CD4-positive, alpha-beta memory T cell (primary cell): ENCODE data around the gene NUMB. TPM values are rescaled to one million over a fixed set of nuclear protein-coding genes. Genes with fewer than 3 reads are reported as not detected.
A peak's percentile ranks its signal among the peaks of the same experiment; 100 is the strongest.

Experiments
- CTCF ChIA-PET: fragments of 350-600 bp; sonication (Branson Sonifier 250); formaldehyde crosslinking; loops from one replicate; lab custom pipeline; 2021; ENCODE audit warnings: inconsistent platforms; ENCODE audit not compliant: partially characterized antibody; lab: Charles Lee
- POLR2A ChIA-PET: fragments of 350-600 bp; sonication (Branson Sonifier 250); formaldehyde crosslinking; loops from one replicate; lab custom pipeline; 2021; ENCODE audit not compliant: partially characterized antibody; lab: Charles Lee
- DNase-seq, 5 donors: peaks; one replicate each; pipeline versions ENCODE4 v3.0.0 to v3.0.0-alpha.2; 2020 to 2022; ENCODE audit warnings: mixed read lengths in 1 of 5
- H3K27ac ChIP-seq: one replicate; pipeline ENCODE4 v1.7.0; 2013; ENCODE audit warnings: low read depth, low read length
- H3K27me3 ChIP-seq: 2 replicates; pipeline ENCODE4 v1.7.0; 2013; ENCODE audit warnings: mild to moderate bottlenecking, low read length, moderate library complexity; ENCODE audit not compliant: insufficient read depth
- H3K36me3 ChIP-seq: 2 replicates; pipeline ENCODE4 v1.7.0; 2013; ENCODE audit warnings: mild to moderate bottlenecking, low read length, moderate library complexity; ENCODE audit not compliant: insufficient read depth
- H3K4me1 ChIP-seq: 2 replicates; pipeline ENCODE4 v1.7.0; 2013; ENCODE audit warnings: mild to moderate bottlenecking, low read length, moderate library complexity; ENCODE audit not compliant: insufficient read depth
- H3K4me3 ChIP-seq, 2 donors: one replicate each; pipeline ENCODE4 v1.7.0; 2013; ENCODE audit warnings: low read length in 2 of 2, mild to moderate bottlenecking in 1 of 2
- H3K9me3 ChIP-seq, 2 donors: one replicate each; pipeline ENCODE4 v1.7.0; 2013; ENCODE audit warnings: low read length in 2 of 2, control low read depth in 1 of 2; ENCODE audit not compliant: control insufficient read depth in 1 of 2
- H3K27ac Mint-ChIP-seq, 7 donors: one replicate each; pipeline ENCODE4 v1.8.0; 2020 to 2021; ENCODE audit warnings: mixed read lengths in 7 of 7, mild to moderate bottlenecking in 6 of 7, inconsistent platforms in 3 of 7, moderate library complexity in 3 of 7
- H3K27me3 Mint-ChIP-seq, 2 donors: one replicate each; pipeline ENCODE4 v1.8.0; 2020 to 2021; ENCODE audit warnings: mixed read lengths in 2 of 2
- H3K36me3 Mint-ChIP-seq, 2 donors: one replicate each; pipeline ENCODE4 v1.8.0; 2020 to 2021; ENCODE audit warnings: mixed read lengths in 2 of 2, inconsistent platforms in 1 of 2, mild to moderate bottlenecking in 1 of 2
- H3K4me1 Mint-ChIP-seq, 4 donors: one replicate each; pipeline ENCODE4 v1.8.0; 2020 to 2021; ENCODE audit warnings: mixed read lengths in 4 of 4, mild to moderate bottlenecking in 1 of 4
- H3K4me3 Mint-ChIP-seq, 8 donors: one replicate each; pipeline ENCODE4 v1.8.0; 2020 to 2021; ENCODE audit warnings: mixed read lengths in 8 of 8, mild to moderate bottlenecking in 7 of 8, moderate library complexity in 6 of 8, inconsistent platforms in 3 of 8
- H3K9me3 Mint-ChIP-seq, 8 donors: one replicate each; pipeline ENCODE4 v1.8.0; 2020 to 2021; ENCODE audit warnings: mixed read lengths in 8 of 8, mild to moderate bottlenecking in 5 of 8, inconsistent platforms in 3 of 8, moderate library complexity in 1 of 8
- intact Hi-C: fragments of 100-400 bp; cut with micrococcal nuclease; formaldehyde crosslinking; loops from one replicate; pipeline ENCODE4 v1.15.1; 2023
- polyA plus RNA-seq, 2 donors: library from polyadenylated mRNA; unstranded; fragments of 300-500 nt; fragmentation: Illumina TruSeq; gene quantifications; one replicate each; pipeline ENCODE4 v1.2.3, GENCODE V29; 2021
- total RNA-seq, 2 experiments: library from RNA; stranded (reverse); gene quantifications; one replicate each; pipeline ENCODE4 v1.2.3, GENCODE V29; 2021

NUMB gene
- total and polyA plus RNA-seq, 4 experiments from 2014 or later, result 31.1 to 47.3 (median 45.7) TPM

- Histone ChIP-seq H3K9me3 (no peaks in the 10 kb centered on the region), H3K36me3 (no peaks in the 10 kb centered on the region), H3K4me1 (no peaks in the 10 kb centered on the region), H3K27ac (no peak overlapping the region), H3K27me3 (no peaks in the 10 kb centered on the region), H3K4me3 (no peak overlapping the region)
- no peaks in the 10 kb centered on the region for H3K4me1 Mint-ChIP-seq
- no peak overlapping the region for H3K4me3 Mint-ChIP-seq
- no peaks in the 10 kb centered on the region for H3K36me3 Mint-ChIP-seq
- DNase-seq, result no peak
- CTCF ChIA-PET, result no interaction called here
- no peaks in the 10 kb centered on the region for H3K27me3 Mint-ChIP-seq
- H3K9me3 Mint-ChIP-seq, result no peaks in the 10 kb centered on the region
- POLR2A ChIA-PET, result no interaction called here
- no peak overlapping the region for H3K27ac Mint-ChIP-seq
- intact Hi-C loops, result no loop called here
Observed at GRCh38 chr14:73260574-73260973, 197.8 kb downstream of the NUMB start.

- H3K4me1 ChIP-seq, result no peaks in the 10 kb centered on the region
- H3K27me3 ChIP-seq, result no peaks in the 10 kb centered on the region
- Mint-ChIP-seq H3K27me3 (no peaks in the 10 kb centered on the region), H3K4me1 (no peaks in the 10 kb centered on the region), H3K9me3 (no peaks in the 10 kb centered on the region), H3K36me3 (no peaks in the 10 kb centered on the region), H3K27ac (no peak overlapping the region), H3K4me3 (no peak overlapping the region)
- intact Hi-C loops, result no loop called here
- ChIA-PET CTCF (no interaction called here), POLR2A (no interaction called here)
- no peak overlapping the region for H3K27ac ChIP-seq
- no peak overlapping the region for H3K4me3 ChIP-seq
- DNase-seq, result no peak
- H3K9me3 ChIP-seq, result no peaks in the 10 kb centered on the region
- no peaks in the 10 kb centered on the region for H3K36me3 ChIP-seq
Observed at GRCh38 chr14:73259837-73260236, 198.5 kb downstream of the NUMB start.

GRCh38 chr14:73258845-73259611 is 199.3 kb downstream of the NUMB start:
- Mint-ChIP-seq H3K9me3 (no peaks in the 10 kb centered on the region), H3K4me3 (no peak overlapping the region), H3K27me3 (no peaks in the 10 kb centered on the region), H3K4me1 (no peaks in the 10 kb centered on the region), H3K36me3 (no peaks in the 10 kb centered on the region), H3K27ac (no peak overlapping the region)
- ChIA-PET CTCF (no interaction called here), POLR2A (no interaction called here)
- Histone ChIP-seq H3K36me3 (no peaks in the 10 kb centered on the region), H3K27me3 (no peaks in the 10 kb centered on the region), H3K4me1 (no peaks in the 10 kb centered on the region), H3K27ac (no peak overlapping the region), H3K4me3 (no peak overlapping the region), H3K9me3 (no peaks in the 10 kb centered on the region)
- intact Hi-C loops, result no loop called here
- no peak for DNase-seq

- intact Hi-C loops, result no loop called here
- H3K4me3 ChIP-seq, result no peak overlapping the region
- no peaks in the 10 kb centered on the region for H3K27me3 Mint-ChIP-seq
- ChIA-PET CTCF (no interaction called here), POLR2A (no interaction called here)
- H3K4me1 ChIP-seq, result no peaks in the 10 kb centered on the region
- H3K27ac Mint-ChIP-seq, result peak overlapping the region in 2 of 7 donors; percentile 5 to 30
- no peaks in the 10 kb centered on the region for H3K9me3 Mint-ChIP-seq
- no peak for DNase-seq
- no peak overlapping the region for H3K4me3 Mint-ChIP-seq
- no peak overlapping the region for H3K27ac ChIP-seq
- H3K36me3 Mint-ChIP-seq, result no peaks in the 10 kb centered on the region
- no peaks in the 10 kb centered on the region for H3K9me3 ChIP-seq
- H3K27me3 ChIP-seq, result no peaks in the 10 kb centered on the region
- H3K36me3 ChIP-seq, result no peaks in the 10 kb centered on the region
- H3K4me1 Mint-ChIP-seq, result no peaks in the 10 kb centered on the region
Observed at GRCh38 chr14:73258076-73258475, 200.3 kb downstream of the NUMB start.

GRCh38 chr14:73255693-73256225 is 202.6 kb downstream of the NUMB start:
- ChIA-PET CTCF (no interaction called here), POLR2A (no interaction called here)
- Mint-ChIP-seq H3K27me3 (no peaks in the 10 kb centered on the region), H3K27ac (peak overlapping the region in 1 of 7 donors; percentile 52), H3K36me3 (no peaks in the 10 kb centered on the region), H3K4me1 (no peaks in the 10 kb centered on the region), H3K4me3 (no peak overlapping the region), H3K9me3 (no peaks in the 10 kb centered on the region)
- Histone ChIP-seq H3K4me1 (no peaks in the 10 kb centered on the region), H3K4me3 (no peak overlapping the region), H3K27ac (no peak overlapping the region), H3K9me3 (no peaks in the 10 kb centered on the region), H3K36me3 (no peaks in the 10 kb centered on the region), H3K27me3 (no peaks in the 10 kb centered on the region)
- DNase-seq, result no peak
- intact Hi-C loops, result no loop called here

- DNase-seq, result no peak
- no peaks in the 10 kb centered on the region for H3K27me3 Mint-ChIP-seq
- ChIA-PET POLR2A (no interaction called here), CTCF (no interaction called here)
- no peak overlapping the region for H3K4me3 ChIP-seq
- no peaks in the 10 kb centered on the region for H3K9me3 ChIP-seq
- H3K4me1 ChIP-seq, result no peaks in the 10 kb centered on the region
- no peak overlapping the region for H3K27ac ChIP-seq
- H3K36me3 Mint-ChIP-seq, result no peaks in the 10 kb centered on the region
- H3K36me3 ChIP-seq, result no peaks in the 10 kb centered on the region
- intact Hi-C loops, result no loop called here
- H3K4me1 Mint-ChIP-seq, result no peaks in the 10 kb centered on the region
- H3K9me3 Mint-ChIP-seq, result no peaks in the 10 kb centered on the region
- H3K27me3 ChIP-seq, result no peaks in the 10 kb centered on the region
- no peak overlapping the region for H3K4me3 Mint-ChIP-seq
- H3K27ac Mint-ChIP-seq, result no peak overlapping the region
Observed at GRCh38 chr14:73255005-73255400, 203.3 kb downstream of the NUMB start.

GRCh38 chr14:73254247-73255004 is 203.9 kb downstream of the NUMB start:
- POLR2A ChIA-PET, result no interaction called here
- H3K4me3 ChIP-seq, result no peak overlapping the region
- CTCF ChIA-PET, result no interaction called here
- no peaks in the 10 kb centered on the region for H3K9me3 ChIP-seq
- H3K36me3 ChIP-seq, result no peaks in the 10 kb centered on the region
- no peaks in the 10 kb centered on the region for H3K9me3 Mint-ChIP-seq
- no peaks in the 10 kb centered on the region for H3K27me3 ChIP-seq
- H3K27me3 Mint-ChIP-seq, result no peaks in the 10 kb centered on the region
- H3K36me3 Mint-ChIP-seq, result no peaks in the 10 kb centered on the region
- no peaks in the 10 kb centered on the region for H3K4me1 Mint-ChIP-seq
- H3K27ac Mint-ChIP-seq, result no peak overlapping the region
- no peaks in the 10 kb centered on the region for H3K4me1 ChIP-seq
- H3K4me3 Mint-ChIP-seq, result no peak overlapping the region
- DNase-seq, result no peak
- intact Hi-C loops, result no loop called here
- no peak overlapping the region for H3K27ac ChIP-seq
